NT2/D1 (cell line): Measurements from ENCODE around the gene TMED10.

Source experiments
- DNase-seq: peaks from one replicate; pipeline ENCODE4 v3.0.0-alpha.2; 2011; ENCODE audit warnings: low read depth, low spot score
- H3K27me3 ChIP-seq: 2 replicates; pipeline ENCODE4 v1.6.0; 2011; ENCODE audit warnings: mild to moderate bottlenecking; ENCODE audit not compliant: insufficient read length, insufficient read depth
- H3K36me3 ChIP-seq: 2 replicates; pipeline ENCODE4 v1.6.1; 2011; ENCODE audit warnings: mild to moderate bottlenecking, low read length, mixed read lengths; ENCODE audit not compliant: insufficient read depth, insufficient read length
- H3K4me1 ChIP-seq: 2 replicates; pipeline ENCODE4 v1.5.1; 2011; ENCODE audit not compliant: insufficient read depth, insufficient read length
- H3K4me3 ChIP-seq: 2 replicates; pipeline ENCODE4 v1.5.1; 2011; ENCODE audit warnings: low read depth; ENCODE audit not compliant: insufficient read length
- H3K9ac ChIP-seq: 2 replicates; pipeline ENCODE4 v1.6.0; 2011; ENCODE audit warnings: low read depth; ENCODE audit not compliant: insufficient read length
- H3K9me3 ChIP-seq: 2 replicates; pipeline ENCODE4 v1.5.1; 2011; ENCODE audit warnings: mild to moderate bottlenecking, low read length; ENCODE audit not compliant: insufficient read depth
- SUZ12 ChIP-seq: IDR thresholded peaks from 2 replicates; pipeline ENCODE4 v1.6.1; 2011; ENCODE audit not compliant: insufficient read length, insufficient read depth; ENCODE audit errors: extremely low read depth
- YY1 ChIP-seq: IDR thresholded peaks from 2 replicates; pipeline ENCODE4 v1.6.1; 2011; ENCODE audit not compliant: insufficient read length, insufficient read depth
- ZNF274 ChIP-seq: IDR thresholded peaks from 2 replicates; pipeline ENCODE4 v1.6.1; 2011; ENCODE audit warnings: mild to moderate bottlenecking, low read depth, low read length

The TMED10 gene

GRCh38 chr14:75168586-75169335 is 7.7 kb downstream of the TMED10 start:
- TF ChIP-seq SUZ12 (no peak), YY1 (no peak), ZNF274 (no peak)
- no peaks in the 10 kb centered on the region for H3K36me3 ChIP-seq
- H3K27me3 ChIP-seq, result no peaks in the 10 kb centered on the region
- H3K9me3 ChIP-seq, result no peaks in the 10 kb centered on the region
- DNase-seq, result no peak
- H3K4me1 ChIP-seq, result no peaks in the 10 kb centered on the region
- no peak overlapping the region for H3K9ac ChIP-seq
- no peak overlapping the region for H3K4me3 ChIP-seq

- Histone ChIP-seq H3K27me3 (no peaks in the 10 kb centered on the region), H3K4me3 (no peak overlapping the region), H3K9me3 (no peaks in the 10 kb centered on the region), H3K4me1 (no peaks in the 10 kb centered on the region), H3K36me3 (no peaks in the 10 kb centered on the region), H3K9ac (no peak overlapping the region)
- no peak for DNase-seq
- TF ChIP-seq SUZ12, result no peak
- no peak for TF ChIP-seq YY1
- TF ChIP-seq ZNF274, result no peak
These were observed 9.1 kb downstream of the TMED10 start for GRCh38 chr14:75167325-75167724.

GRCh38 chr14:75165586-75166391 is 10.6 kb downstream of the TMED10 start:
- Histone ChIP-seq H3K9me3 (no peaks in the 10 kb centered on the region), H3K36me3 (no peaks in the 10 kb centered on the region), H3K4me3 (no peak overlapping the region), H3K27me3 (no peaks in the 10 kb centered on the region), H3K4me1 (no peaks in the 10 kb centered on the region), H3K9ac (no peak overlapping the region)
- DNase-seq, result no peak
- no peak for TF ChIP-seq ZNF274
- TF ChIP-seq SUZ12, result no peak
- no peak for TF ChIP-seq YY1

GRCh38 chr14:75164809-75165208 is 11.6 kb downstream of the TMED10 start:
- H3K4me3 ChIP-seq, result no peak overlapping the region
- H3K9me3 ChIP-seq, result no peaks in the 10 kb centered on the region
- H3K9ac ChIP-seq, result no peak overlapping the region
- DNase-seq, result no peak
- H3K27me3 ChIP-seq, result no peaks in the 10 kb centered on the region
- H3K36me3 ChIP-seq, result no peaks in the 10 kb centered on the region
- TF ChIP-seq ZNF274, result no peak
- no peak for TF ChIP-seq SUZ12
- TF ChIP-seq YY1, result no peak
- no peaks in the 10 kb centered on the region for H3K4me1 ChIP-seq

- Histone ChIP-seq H3K9me3 (no peaks in the 10 kb centered on the region), H3K9ac (no peak overlapping the region), H3K27me3 (no peaks in the 10 kb centered on the region), H3K36me3 (no peaks in the 10 kb centered on the region), H3K4me1 (no peaks in the 10 kb centered on the region), H3K4me3 (no peak overlapping the region)
- DNase-seq, result no peak
- TF ChIP-seq YY1, result no peak
- no peak for TF ChIP-seq SUZ12
These were observed 12.7 kb downstream of the TMED10 start for GRCh38 chr14:75163677-75164076.

GRCh38 chr14:75162631-75163030 is 13.8 kb downstream of the TMED10 start:
- no peaks in the 10 kb centered on the region for H3K4me1 ChIP-seq

More at GRCh38 chr14:75162631-75163030, 13.8 kb downstream of the TMED10 start:
- no peak overlapping the region for H3K9ac ChIP-seq
- TF ChIP-seq SUZ12 (no peak), ZNF274 (no peak), YY1 (no peak)
- no peaks in the 10 kb centered on the region for H3K27me3 ChIP-seq
- DNase-seq, result no peak
- H3K4me3 ChIP-seq, result no peak overlapping the region
- H3K36me3 ChIP-seq, result no peaks in the 10 kb centered on the region
- H3K9me3 ChIP-seq, result no peaks in the 10 kb centered on the region
